H1 (cell line): ENCODE measurements around the gene CFDP1. TPM values are rescaled to one million over a fixed set of nuclear protein-coding genes. Genes with fewer than 3 reads are reported as not detected.

ENCODE experiments used
- ASH2L ChIP-seq: fragments of 200-600, 300-600 bp; sonication (generic); IDR thresholded peaks from one replicate; pipeline ENCODE4 v1.7.1; 2017; ENCODE audit warnings: low read length
- BRCA1 ChIP-seq: IDR thresholded peaks from 2 replicates; pipeline ENCODE4 v1.6.1; 2012; ENCODE audit warnings: low read depth, low read length, improper control_type of control experiment
- CBX5 ChIP-seq: fragments of 300-800, 300-1000 bp; sonication (generic); IDR thresholded peaks from 2 replicates; pipeline ENCODE4 v1.7.1; 2016; ENCODE audit warnings: antibody characterized with exemption, low read length, low read depth
- EZH2 ChIP-seq: fragments of 200-600 bp; sonication (generic); IDR thresholded peaks from 2 replicates; pipeline ENCODE4 v1.7.1; 2012; ENCODE audit warnings: low read depth, mild to moderate bottlenecking, moderate library complexity, low read length, inconsistent platforms; ENCODE audit not compliant: severe bottlenecking
- KDM5A ChIP-seq: fragments of 200-600 bp; IDR thresholded peaks from 2 replicates; pipeline ENCODE4 v1.7.1; 2012; ENCODE audit warnings: mild to moderate bottlenecking, low read length, inconsistent platforms, mixed read lengths
- MAX ChIP-seq: IDR thresholded peaks from 2 replicates; pipeline ENCODE4 v1.6.1; 2012; ENCODE audit warnings: inconsistent platforms
- POLR2AphosphoS5 ChIP-seq: IDR thresholded peaks from 2 replicates; pipeline ENCODE4 v1.6.1; 2011; ENCODE audit warnings: low read depth, low read length
- SP1 ChIP-seq: IDR thresholded peaks from 2 replicates; pipeline ENCODE4 v1.6.1; 2011; ENCODE audit warnings: low read depth, low read length
- TAF1 ChIP-seq: IDR thresholded peaks from 2 replicates; pipeline ENCODE4 v1.6.1; 2011; ENCODE audit warnings: mild to moderate bottlenecking, low read depth, low read length
- USF2 ChIP-seq: IDR thresholded peaks from 2 replicates; pipeline ENCODE4 v1.6.1; 2011; ENCODE audit warnings: low read length, improper control_type of control experiment
- polyA plus RNA-seq, 7 experiments: library from polyadenylated mRNA; depleted of rRNA in 3 of 7; stranded (reverse) in 5 of 7; unstranded in 2 of 7; fragments of >200 nt in 5 of 7; fragments of 200-250 nt in 2 of 7; gene quantifications; 1 replicate in 5 of 7; 2 replicates in 1 of 7; 4 replicates in 1 of 7; pipeline versions ENCODE4 v1.2.1 to v1.2.3, GENCODE V29; 2011 to 2013; ENCODE audit warnings: missing spikeins in 2 of 7, mixed read lengths in 2 of 7
- total RNA-seq: library from RNA; stranded (reverse); fragmentation: NEBNext Ultra II Directional; extraction: Animal tissue kit (Norgen Biotek cat#: 25700); gene quantifications from 2 replicates; pipeline ENCODE4 v1.2.1, GENCODE V29; 2021

CFDP1 gene
- total and polyA plus RNA-seq, 2 of the 8 experiments (the other 6 are each of a cell fraction or from before 2014, with no cell fraction given) = 25.5 to 77.3 TPM

DNA sequence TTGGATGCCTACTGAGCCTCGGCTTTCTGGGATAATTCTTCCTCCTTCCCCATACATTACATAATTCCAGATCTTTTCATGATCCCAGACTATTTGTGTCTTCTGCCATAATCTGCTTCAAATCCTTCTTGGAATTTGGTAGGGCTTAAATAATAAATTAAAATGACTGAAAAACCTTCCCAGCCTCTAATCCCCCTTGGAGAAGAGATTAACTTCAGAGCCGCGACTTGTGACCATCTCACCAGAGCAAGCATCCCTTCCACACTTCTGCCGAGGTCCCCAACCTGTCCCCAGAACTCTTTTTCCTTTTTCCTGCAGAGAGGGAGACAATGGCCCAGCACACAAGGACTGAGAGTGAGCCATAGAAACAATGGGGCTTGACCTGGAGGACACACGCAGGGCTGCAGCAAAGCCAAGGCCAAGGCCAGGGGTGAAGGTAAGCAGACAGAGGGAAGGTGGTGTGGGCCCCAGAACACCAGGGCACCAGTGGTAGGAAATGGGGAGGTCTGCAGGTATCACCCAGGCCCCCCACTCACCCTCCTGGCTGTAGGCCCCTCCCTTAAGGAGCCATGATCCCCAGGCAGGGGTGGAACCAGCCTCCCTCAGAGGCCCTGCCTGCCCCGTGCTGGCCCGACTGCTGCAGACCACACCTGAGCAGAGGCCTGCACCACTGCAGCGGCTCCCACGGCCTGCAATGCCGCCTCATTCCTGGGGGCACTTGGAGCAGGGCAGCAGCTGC is 172.3 kb downstream of the CFDP1 start (continued):
- no peak for TF ChIP-seq ASH2L
- TF ChIP-seq USF2 = no peak
- no peak for TF ChIP-seq EZH2
- TF ChIP-seq KDM5A = no peak
- no peak for TF ChIP-seq POLR2AphosphoS5
- TF ChIP-seq MAX = no peak
- TF ChIP-seq TAF1 = no peak
- TF ChIP-seq BRCA1 = no peak
- no peak for TF ChIP-seq SP1
- TF ChIP-seq CBX5 = no peak
